CD4-positive, alpha-beta T cell (primary cell): ENCODE results near the gene SOX13. TPM values are rescaled to one million over a fixed set of nuclear protein-coding genes. Genes with fewer than 3 reads are reported as not detected.

Experiments
- ATAC-seq: fragments of 200-7000 bp; cut with Tn5 transposase; one replicate; pipeline ENCODE4 v1.10.0; 2022; ENCODE audit warnings: mild to moderate bottlenecking; ENCODE audit not compliant: poor library complexity
- CTCF ChIA-PET: fragments of 350-600 bp; sonication (Branson Sonifier 250); formaldehyde crosslinking; loops from one replicate; lab custom pipeline; 2021; ENCODE audit warnings: antibody characterized with exemption, inconsistent platforms; lab: Charles Lee
- POLR2A ChIA-PET: fragments of 350-600 bp; sonication (Branson Sonifier 250); formaldehyde crosslinking; loops from one replicate; lab custom pipeline; 2021; ENCODE audit warnings: antibody characterized with exemption, inconsistent platforms; lab: Charles Lee
- DNase-seq, 14 experiments: peaks; one replicate each; pipeline ENCODE4 v3.0.0-alpha.2; 2013 to 2020; ENCODE audit warnings: mixed read lengths in 2 of 14
- H3K27ac ChIP-seq, 2 donors: one replicate each; pipeline versions ENCODE4 v1.5.1 to v1.7.0; 2013; ENCODE audit warnings: low read length in 2 of 2, low read depth in 1 of 2, mild to moderate bottlenecking in 1 of 2
- H3K27me3 ChIP-seq, 2 experiments: 1 replicate in 1 of 2; 2 replicates in 1 of 2; pipeline versions ENCODE4 v1.6.1 to v1.7.0; 2013; ENCODE audit warnings: low read length in 2 of 2, control low read depth in 1 of 2, mild to moderate bottlenecking in 1 of 2, moderate library complexity in 1 of 2; ENCODE audit not compliant: insufficient read depth in 2 of 2, control insufficient read depth in 1 of 2
- H3K36me3 ChIP-seq: one replicate; pipeline ENCODE4 v1.6.1; 2013; ENCODE audit warnings: low read length, control low read depth; ENCODE audit not compliant: insufficient read depth
- H3K4me1 ChIP-seq: one replicate; pipeline ENCODE4 v1.6.1; 2013; ENCODE audit warnings: low read length, control low read depth; ENCODE audit not compliant: insufficient read depth
- H3K4me3 ChIP-seq: one replicate; pipeline ENCODE4 v1.5.1; 2013; ENCODE audit warnings: mild to moderate bottlenecking, low read length, moderate library complexity
- H3K9me3 ChIP-seq, 2 experiments: 1 replicate in 1 of 2; 2 replicates in 1 of 2; pipeline versions ENCODE4 v1.6.1 to v1.7.0; 2013; ENCODE audit warnings: low read length in 2 of 2, mild to moderate bottlenecking in 2 of 2, control low read depth in 1 of 2, moderate library complexity in 1 of 2; ENCODE audit not compliant: control insufficient read depth in 1 of 2, insufficient read depth in 1 of 2
- H3K27ac Mint-ChIP-seq: one replicate; pipeline ENCODE4 v1.8.0; 2020; ENCODE audit warnings: mixed read lengths
- H3K27me3 Mint-ChIP-seq: one replicate; pipeline ENCODE4 v1.8.0; 2021; ENCODE audit warnings: mixed read lengths
- H3K36me3 Mint-ChIP-seq: one replicate; pipeline ENCODE4 v1.8.0; 2021; ENCODE audit warnings: low read depth, mixed read lengths
- H3K4me1 Mint-ChIP-seq: one replicate; pipeline ENCODE4 v1.8.0; 2021; ENCODE audit warnings: low read depth, mixed read lengths
- H3K4me3 Mint-ChIP-seq: one replicate; pipeline ENCODE4 v1.8.0; 2020; ENCODE audit warnings: mild to moderate bottlenecking, mixed read lengths
- H3K9me3 Mint-ChIP-seq: one replicate; pipeline ENCODE4 v1.8.0; 2020; ENCODE audit warnings: mixed read lengths
- intact Hi-C, 2 experiments: fragments of 100-400 bp; cut with DNase I in 1 of 2; cut with micrococcal nuclease in 1 of 2; formaldehyde crosslinking; loops; one replicate each; pipeline versions ENCODE4 v1.15.1 to v1.9.0; 2023 to 2025; cut with DNase I, micrococcal nuclease
- total RNA-seq, 174 experiments: library from RNA in 2 of 174; stranded (reverse) in 2 of 174; gene quantifications; one replicate each; pipeline ENCODE4 v1.2.3 and lab custom pipeline; 2021 to 2026
- TF ChIP-seq, protein P1 (sequence below): fragments of 200-600 bp; IDR thresholded peaks from one replicate; pipeline ENCODE4 v1.8.0; 2022; ENCODE audit warnings: antibody characterized with exemption, mild to moderate bottlenecking

Gene SOX13
- total RNA-seq, 2 experiments from 2014 or later: 1.8 to 1.9 TPM

DNA sequence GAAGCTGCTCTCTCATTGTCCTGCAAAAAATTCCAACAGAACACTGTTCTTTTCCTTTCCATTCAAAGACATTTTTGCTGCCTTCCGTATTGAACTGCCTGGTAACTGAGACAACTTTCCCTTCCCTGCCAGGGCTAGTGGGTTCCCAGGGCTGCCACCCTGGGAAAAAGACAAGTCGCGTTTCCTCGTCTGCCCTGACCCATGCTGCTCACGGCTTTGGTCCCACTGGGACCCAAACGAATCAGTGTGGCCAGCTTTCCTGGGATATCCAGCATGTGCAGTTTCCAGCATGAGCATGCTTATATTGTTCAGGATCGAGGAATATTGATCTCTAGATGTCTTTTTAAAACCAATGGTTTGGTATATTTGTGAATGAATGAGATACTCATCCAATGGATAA, 18.2 kb downstream of the SOX13 start:
- Histone ChIP-seq H3K9me3 (no peaks in the 10 kb centered on the region), H3K4me3 (no peak overlapping the region), H3K36me3 (no peaks in the 10 kb centered on the region), H3K4me1 (peaks cover 13% of the 10 kb centered on the region), H3K27ac (no peak overlapping the region), H3K27me3 (no peaks in the 10 kb centered on the region)
- POLR2A ChIA-PET: no interaction called here
- no peak for ATAC-seq
- no peak for DNase-seq
- intact Hi-C loops: no loop called here
- Mint-ChIP-seq H3K27ac (no peak overlapping the region), H3K36me3 (no peaks in the 10 kb centered on the region), H3K27me3 (no peaks in the 10 kb centered on the region), H3K4me1 (no peaks in the 10 kb centered on the region), H3K4me3 (no peak overlapping the region), H3K9me3 (no peaks in the 10 kb centered on the region)
- TF ChIP-seq, protein P1, sequence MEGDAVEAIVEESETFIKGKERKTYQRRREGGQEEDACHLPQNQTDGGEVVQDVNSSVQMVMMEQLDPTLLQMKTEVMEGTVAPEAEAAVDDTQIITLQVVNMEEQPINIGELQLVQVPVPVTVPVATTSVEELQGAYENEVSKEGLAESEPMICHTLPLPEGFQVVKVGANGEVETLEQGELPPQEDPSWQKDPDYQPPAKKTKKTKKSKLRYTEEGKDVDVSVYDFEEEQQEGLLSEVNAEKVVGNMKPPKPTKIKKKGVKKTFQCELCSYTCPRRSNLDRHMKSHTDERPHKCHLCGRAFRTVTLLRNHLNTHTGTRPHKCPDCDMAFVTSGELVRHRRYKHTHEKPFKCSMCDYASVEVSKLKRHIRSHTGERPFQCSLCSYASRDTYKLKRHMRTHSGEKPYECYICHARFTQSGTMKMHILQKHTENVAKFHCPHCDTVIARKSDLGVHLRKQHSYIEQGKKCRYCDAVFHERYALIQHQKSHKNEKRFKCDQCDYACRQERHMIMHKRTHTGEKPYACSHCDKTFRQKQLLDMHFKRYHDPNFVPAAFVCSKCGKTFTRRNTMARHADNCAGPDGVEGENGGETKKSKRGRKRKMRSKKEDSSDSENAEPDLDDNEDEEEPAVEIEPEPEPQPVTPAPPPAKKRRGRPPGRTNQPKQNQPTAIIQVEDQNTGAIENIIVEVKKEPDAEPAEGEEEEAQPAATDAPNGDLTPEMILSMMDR: no peak
- CTCF ChIA-PET: interaction anchor here (0.6 kb wide), 1 partner anchor 362 kb away, joined by 3 read pairs; no protein-coding TSS in a partner anchor

DNA sequence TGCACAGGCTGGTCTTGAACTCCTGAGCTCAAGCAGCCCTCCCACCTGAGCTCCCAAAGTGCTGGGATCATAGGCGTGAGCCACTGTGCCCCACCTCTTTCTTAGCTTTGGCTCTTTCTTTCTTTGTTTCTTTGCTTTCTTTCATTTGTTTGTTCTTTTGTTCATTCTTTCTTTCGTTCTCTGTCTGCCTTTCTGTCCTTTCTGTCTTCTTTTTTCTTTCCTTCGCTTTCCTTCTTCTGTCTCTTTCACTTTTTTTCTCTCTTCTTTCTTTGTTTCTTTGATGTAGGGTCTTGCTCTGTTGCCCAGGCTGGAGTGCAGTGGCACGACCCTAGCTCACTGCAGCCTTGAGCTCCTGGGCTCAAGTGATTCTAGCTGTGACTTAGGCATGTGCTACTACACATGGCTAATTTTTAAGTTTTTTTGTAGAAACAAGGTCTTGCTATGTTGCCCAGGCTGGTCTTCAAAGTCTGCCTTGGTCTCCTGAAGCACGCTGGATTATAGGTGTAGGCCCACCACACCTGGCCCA, 18.9 kb downstream of the SOX13 start:
- CTCF ChIA-PET: interaction anchor here (0.6 kb wide), 1 partner anchor 361 kb away, joined by 3 read pairs; no protein-coding TSS in a partner anchor
- POLR2A ChIA-PET: no interaction called here
- intact Hi-C loops: no loop called here
- H3K4me1 Mint-ChIP-seq: no peaks in the 10 kb centered on the region
- H3K4me3 ChIP-seq: no peak overlapping the region
- no peak overlapping the region for H3K27ac ChIP-seq
- H3K27me3 Mint-ChIP-seq: no peaks in the 10 kb centered on the region
- no peak for DNase-seq
- no peaks in the 10 kb centered on the region for H3K27me3 ChIP-seq
- no peaks in the 10 kb centered on the region for H3K9me3 Mint-ChIP-seq
- no peaks in the 10 kb centered on the region for H3K9me3 ChIP-seq
- no peak overlapping the region for H3K27ac Mint-ChIP-seq
- H3K36me3 ChIP-seq: no peaks in the 10 kb centered on the region
- peaks cover 13% of the 10 kb centered on the region for H3K4me1 ChIP-seq
- ATAC-seq: no peak
- H3K4me3 Mint-ChIP-seq: no peak overlapping the region
- TF ChIP-seq, protein P1: no peak
- no peaks in the 10 kb centered on the region for H3K36me3 Mint-ChIP-seq

- Histone ChIP-seq H3K27ac (no peak overlapping the region), H3K4me1 (peaks cover 11% of the 10 kb centered on the region), H3K4me3 (no peak overlapping the region), H3K36me3 (no peaks in the 10 kb centered on the region), H3K27me3 (no peaks in the 10 kb centered on the region), H3K9me3 (no peaks in the 10 kb centered on the region)
- no peak overlapping the region for H3K27ac Mint-ChIP-seq
- no peak overlapping the region for H3K4me3 Mint-ChIP-seq
- H3K27me3 Mint-ChIP-seq: no peaks in the 10 kb centered on the region
- H3K4me1 Mint-ChIP-seq: no peaks in the 10 kb centered on the region
- intact Hi-C loops: no loop called here
- ATAC-seq (no peak), DNase-seq (no peak)
- H3K36me3 Mint-ChIP-seq: no peaks in the 10 kb centered on the region
- TF ChIP-seq, protein P1: no peak
- ChIA-PET CTCF (no interaction called here), POLR2A (no interaction called here)
- no peaks in the 10 kb centered on the region for H3K9me3 Mint-ChIP-seq
Observed at GRCh38 chr1:204092632-204093420, 19.9 kb downstream of the SOX13 start.
